AG10803 (cell line): ENCODE measurements around the gene CD2AP.

Experiments used
- DNase-seq: peaks from one replicate; pipeline ENCODE4 v3.0.0; 2010; ENCODE audit warnings: low read depth
- H3K4me3 ChIP-seq: 2 replicates; pipeline ENCODE4 v1.5.1; 2011; ENCODE audit warnings: mild to moderate bottlenecking, low read length, control low read depth
- CTCF ChIP-seq: conservative IDR thresholded peaks from 2 replicates; pipeline ENCODE4 v1.5.1; 2011; ENCODE audit warnings: mild to moderate bottlenecking, low read length, control low read depth, inconsistent platforms

Gene CD2AP

DNA sequence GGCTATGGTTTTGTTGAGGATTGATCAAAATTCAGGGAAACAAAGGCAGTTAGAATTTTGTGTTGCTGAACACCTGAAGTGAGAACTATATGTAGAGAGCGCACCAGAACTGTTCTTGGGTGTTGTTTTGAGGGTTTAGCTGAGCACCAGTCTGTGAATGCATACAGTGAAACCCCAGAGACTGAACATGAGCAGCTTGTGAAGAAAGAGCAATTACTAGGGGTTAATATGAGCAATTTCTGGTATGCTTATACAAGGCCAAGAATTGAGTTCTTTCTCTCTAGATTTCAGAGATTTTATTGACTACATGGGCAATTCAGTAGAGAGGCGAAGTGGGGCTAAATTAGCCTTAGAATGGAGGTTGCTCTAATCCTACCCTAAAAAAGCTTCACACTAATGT lies 93.9 kb downstream of the CD2AP start:
- DNase-seq = peak; percentile 17
- H3K4me3 ChIP-seq = no peak overlapping the region
- TF ChIP-seq CTCF = no peak

GRCh38 chr6:47573109-47573508 lies 95.5 kb downstream of the CD2AP start:
- no peak overlapping the region for H3K4me3 ChIP-seq
- no peak for DNase-seq
- no peak for TF ChIP-seq CTCF

DNA sequence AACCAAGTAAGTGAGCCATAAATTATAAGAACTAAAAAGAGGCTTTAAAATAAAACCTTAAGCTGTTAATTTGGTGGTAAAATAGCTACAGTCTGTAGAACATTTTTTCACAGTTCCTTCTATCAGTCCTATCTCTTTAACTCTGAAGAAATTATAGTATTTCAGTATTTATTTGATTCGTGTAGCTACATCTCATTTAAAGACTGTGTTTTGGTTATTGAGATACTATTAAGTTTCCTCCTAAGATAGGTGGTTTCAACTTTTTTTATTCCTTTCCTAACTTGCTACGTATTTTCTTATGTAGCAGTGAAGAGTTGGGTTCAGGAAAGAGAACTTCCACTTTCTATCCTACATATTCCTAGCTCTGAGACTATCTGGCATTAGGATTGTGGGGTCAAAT lies 97.2 kb downstream of the CD2AP start:
- no peak for TF ChIP-seq CTCF
- DNase-seq = no peak
- no peak overlapping the region for H3K4me3 ChIP-seq

GRCh38 chr6:47579040-47579439 lies 101.5 kb downstream of the CD2AP start:
- TF ChIP-seq CTCF = no peak
- no peak for DNase-seq
- no peak overlapping the region for H3K4me3 ChIP-seq

DNA sequence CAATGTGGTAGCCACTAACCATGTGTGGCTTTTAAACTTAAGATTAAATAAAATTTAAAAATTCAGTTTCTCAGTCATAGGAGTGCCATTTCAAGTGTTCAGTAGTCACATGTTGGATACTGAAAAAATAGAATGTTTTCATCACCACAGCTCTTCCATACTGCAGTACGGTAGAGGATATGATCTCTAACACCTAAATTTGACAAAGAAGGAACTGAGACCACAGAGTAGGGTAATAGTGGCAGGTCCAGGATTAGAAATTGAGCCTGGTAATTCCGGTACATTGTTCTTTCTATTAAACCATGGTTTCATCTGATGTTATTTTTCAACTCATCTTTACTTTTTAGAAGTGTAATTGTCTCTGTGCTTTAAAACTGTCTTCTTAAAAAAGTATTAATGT lies 104.0 kb downstream of the CD2AP start:
- no peak for TF ChIP-seq CTCF
- no peak for DNase-seq
- H3K4me3 ChIP-seq = no peak overlapping the region

DNA sequence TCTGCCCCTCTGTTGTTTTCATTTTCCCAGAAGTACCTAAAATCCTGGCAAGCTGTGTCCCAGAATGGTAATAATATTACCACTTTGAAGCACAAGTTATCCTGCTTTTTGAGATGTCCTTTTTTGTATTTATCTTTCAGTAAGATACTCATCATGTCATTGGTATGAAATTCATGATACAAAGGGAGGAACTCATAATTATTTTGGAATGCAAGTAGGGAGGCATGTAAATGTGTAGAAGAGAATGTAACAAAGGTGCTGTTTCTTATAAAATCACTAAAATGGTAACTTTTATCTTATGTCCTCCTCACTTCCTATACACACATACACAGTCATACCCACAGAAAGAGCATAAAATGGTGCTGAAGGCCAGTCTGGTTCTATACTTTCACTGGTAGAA lies 109.9 kb downstream of the CD2AP start:
- no peak for TF ChIP-seq CTCF
- no peak overlapping the region for H3K4me3 ChIP-seq
- peak; percentile 31 for DNase-seq

- no peak for TF ChIP-seq CTCF
- DNase-seq = no peak
- H3K4me3 ChIP-seq = no peak overlapping the region
These were observed 114.7 kb downstream of the CD2AP start for GRCh38 chr6:47592131-47592840.
